ENCODE results near the gene EFHB.

The EFHB gene

DNA sequence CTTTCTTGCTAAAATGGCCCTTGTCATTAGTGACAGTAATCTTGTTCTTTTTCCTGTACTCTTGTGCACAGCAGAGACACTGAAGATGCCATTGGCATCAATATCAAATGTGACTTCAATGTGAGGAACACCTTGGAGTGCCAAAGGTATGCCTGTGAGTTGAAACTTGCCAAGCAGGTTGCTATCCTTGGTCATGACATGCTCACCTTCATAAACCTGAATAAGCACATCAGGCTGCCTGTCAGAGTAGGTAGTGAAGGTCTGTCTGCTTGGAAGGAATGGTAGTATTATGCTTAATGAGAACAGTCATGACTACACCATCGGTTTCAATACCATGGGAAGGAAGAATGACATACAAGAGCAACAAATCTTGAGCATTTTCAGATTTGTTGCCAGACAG is 6.6 kb upstream of the EFHB start:
- Mint-ChIP-seq H3K4me1 (peaks cover 9% of the 10 kb centered on the region), H3K9me3 (peaks cover 27% of the 10 kb centered on the region), H3K4me3 (no peak overlapping the region), H3K27ac (no peak overlapping the region), H3K27me3 (ENCODE audit: low read depth, poor library complexity) (peaks cover 8% of the 10 kb centered on the region), H3K36me3 (ENCODE audit: low read depth) (peaks cover 14% of the 10 kb centered on the region)
- TF ChIP-seq, protein P1, sequence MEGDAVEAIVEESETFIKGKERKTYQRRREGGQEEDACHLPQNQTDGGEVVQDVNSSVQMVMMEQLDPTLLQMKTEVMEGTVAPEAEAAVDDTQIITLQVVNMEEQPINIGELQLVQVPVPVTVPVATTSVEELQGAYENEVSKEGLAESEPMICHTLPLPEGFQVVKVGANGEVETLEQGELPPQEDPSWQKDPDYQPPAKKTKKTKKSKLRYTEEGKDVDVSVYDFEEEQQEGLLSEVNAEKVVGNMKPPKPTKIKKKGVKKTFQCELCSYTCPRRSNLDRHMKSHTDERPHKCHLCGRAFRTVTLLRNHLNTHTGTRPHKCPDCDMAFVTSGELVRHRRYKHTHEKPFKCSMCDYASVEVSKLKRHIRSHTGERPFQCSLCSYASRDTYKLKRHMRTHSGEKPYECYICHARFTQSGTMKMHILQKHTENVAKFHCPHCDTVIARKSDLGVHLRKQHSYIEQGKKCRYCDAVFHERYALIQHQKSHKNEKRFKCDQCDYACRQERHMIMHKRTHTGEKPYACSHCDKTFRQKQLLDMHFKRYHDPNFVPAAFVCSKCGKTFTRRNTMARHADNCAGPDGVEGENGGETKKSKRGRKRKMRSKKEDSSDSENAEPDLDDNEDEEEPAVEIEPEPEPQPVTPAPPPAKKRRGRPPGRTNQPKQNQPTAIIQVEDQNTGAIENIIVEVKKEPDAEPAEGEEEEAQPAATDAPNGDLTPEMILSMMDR (IDR thresholded peaks at IDR 0.05) = no peak
- DNase-seq = no peak

DNA sequence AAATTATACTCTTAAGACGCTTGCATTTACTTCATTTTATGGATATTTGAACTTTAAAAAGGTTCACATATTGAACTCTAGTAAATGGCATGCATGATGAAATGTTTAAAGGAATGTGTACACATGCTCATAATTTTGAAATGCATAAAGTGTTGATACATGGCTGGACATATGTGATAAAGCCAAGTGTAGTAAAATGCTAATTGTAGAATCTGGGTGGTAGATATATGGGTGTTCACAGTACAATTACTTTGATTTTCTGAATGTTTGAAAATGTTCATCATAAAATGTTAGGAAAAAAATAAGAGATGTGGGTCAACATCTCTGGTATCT is 4.2 kb upstream of the EFHB start:
- Mint-ChIP-seq H3K4me3 (no peak overlapping the region), H3K36me3 (ENCODE audit: low read depth) (no peaks in the 10 kb centered on the region), H3K27ac (peak overlapping the region; percentile 68), H3K27me3 (ENCODE audit: low read depth, poor library complexity) (peaks cover 13% of the 10 kb centered on the region), H3K4me1 (peaks cover 8% of the 10 kb centered on the region), H3K9me3 (peaks cover 20% of the 10 kb centered on the region)
- TF ChIP-seq, protein P1 (IDR thresholded peaks at IDR 0.05) = no peak
- DNase-seq = no peak

DNA sequence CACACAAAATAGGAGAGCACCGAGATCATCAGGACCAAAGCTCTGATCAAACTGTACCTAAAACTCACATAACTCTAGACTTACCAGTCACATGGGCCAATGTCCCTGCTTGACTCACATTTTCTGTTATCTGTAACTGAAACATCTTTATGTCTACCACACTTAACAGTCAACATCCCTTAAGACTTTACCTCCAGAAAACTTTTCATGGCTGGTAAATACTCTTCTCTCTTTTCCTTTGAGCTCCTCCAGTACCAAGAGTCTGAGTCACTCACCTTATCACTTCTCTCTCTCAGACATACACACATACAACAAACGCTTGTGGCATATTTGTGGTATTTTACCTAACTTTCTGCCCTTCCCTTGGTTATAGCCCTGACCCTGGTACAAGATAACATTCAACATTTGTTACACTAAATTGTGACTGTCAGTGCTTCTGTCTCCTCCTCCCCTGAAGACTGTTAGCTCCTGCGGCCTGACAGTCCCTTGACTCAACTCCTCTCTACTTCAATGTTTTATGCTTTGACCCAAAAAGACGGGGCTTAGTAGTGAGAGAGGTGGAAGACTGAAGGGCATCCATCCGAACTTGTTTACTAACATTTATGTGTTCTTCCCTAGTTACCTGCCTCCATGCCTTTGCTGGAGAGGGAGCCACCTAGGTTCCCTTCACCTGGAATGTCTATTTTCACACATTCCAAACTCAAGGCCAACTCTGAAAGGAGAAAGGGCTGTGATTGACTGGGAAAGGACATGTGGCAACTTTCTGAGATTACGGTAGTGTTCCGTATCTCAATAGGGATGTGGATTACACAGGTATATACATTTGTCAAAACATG is 3.7 kb upstream of the EFHB start:
- no peak for DNase-seq
- Mint-ChIP-seq H3K36me3 (ENCODE audit: low read depth) (no peaks in the 10 kb centered on the region), H3K27ac (no peak overlapping the region), H3K4me3 (no peak overlapping the region), H3K27me3 (ENCODE audit: low read depth, poor library complexity) (peaks cover 13% of the 10 kb centered on the region), H3K4me1 (peaks cover 8% of the 10 kb centered on the region), H3K9me3 (peaks cover 16% of the 10 kb centered on the region)
- TF ChIP-seq, protein P1 (IDR thresholded peaks at IDR 0.05) = no peak

DNA sequence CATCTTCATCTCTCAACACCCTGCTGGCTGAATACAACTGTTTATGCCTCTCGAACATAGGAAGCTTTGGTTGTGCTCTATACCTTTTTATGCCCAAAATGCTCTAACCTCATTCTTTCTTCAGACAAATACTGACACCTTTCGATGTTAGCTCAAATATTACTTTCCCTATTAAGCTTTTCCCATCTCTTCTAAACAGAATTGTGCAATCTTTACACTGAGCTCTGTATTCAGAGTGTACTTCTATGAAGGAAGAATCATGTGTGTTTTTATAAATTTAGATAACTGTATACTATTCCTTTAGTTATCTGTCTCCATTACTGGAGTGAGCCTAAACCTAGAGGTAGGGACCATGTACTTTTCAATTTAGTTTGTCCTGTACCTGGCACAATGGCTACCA is 1.6 kb downstream of the EFHB start:
- Mint-ChIP-seq H3K27ac (no peak overlapping the region), H3K36me3 (ENCODE audit: low read depth) (no peaks in the 10 kb centered on the region), H3K9me3 (no peaks in the 10 kb centered on the region), H3K4me1 (peaks cover 17% of the 10 kb centered on the region), H3K27me3 (ENCODE audit: low read depth, poor library complexity) (peaks cover 9% of the 10 kb centered on the region), H3K4me3 (no peak overlapping the region)
- TF ChIP-seq, protein P1 (IDR thresholded peaks at IDR 0.05) = no peak
- no peak for DNase-seq

DNA sequence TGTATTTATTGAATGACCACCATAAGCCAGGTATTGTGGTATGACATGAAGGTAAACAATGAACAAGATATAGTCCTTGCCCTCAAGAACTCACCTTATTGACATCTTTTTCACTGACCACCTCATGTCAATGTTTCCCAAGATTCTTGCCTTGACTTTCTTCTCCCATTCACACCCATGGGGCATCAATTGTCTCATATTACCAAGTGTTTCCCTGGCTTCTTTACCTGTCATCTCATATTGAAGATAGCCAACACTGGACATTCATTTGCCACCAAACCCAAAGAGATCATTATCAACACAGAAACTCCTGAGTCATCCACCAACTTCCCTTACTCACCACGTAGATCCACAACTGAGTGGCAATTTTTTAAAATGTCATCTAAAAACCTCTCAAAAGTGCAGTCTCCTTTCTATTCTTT is 2.2 kb downstream of the EFHB start:
- H3K4me1 Mint-ChIP-seq = peaks cover 17% of the 10 kb centered on the region

More for the DNA sequence above, 2.2 kb downstream of the EFHB start:
- DNase-seq = no peak
- peaks cover 10% of the 10 kb centered on the region for H3K27me3 Mint-ChIP-seq (ENCODE audit: low read depth, poor library complexity)
- no peaks in the 10 kb centered on the region for H3K36me3 Mint-ChIP-seq (ENCODE audit: low read depth)
- no peak overlapping the region for H3K27ac Mint-ChIP-seq
- TF ChIP-seq, protein P1 (IDR thresholded peaks at IDR 0.05) = no peak
- no peaks in the 10 kb centered on the region for H3K9me3 Mint-ChIP-seq
- no peak overlapping the region for H3K4me3 Mint-ChIP-seq

Measured in nephron progenitor cell (in vitro differentiated cells).